Activated CD4-positive, alpha-beta T cell treated with anti-CD3 and anti-CD28 coated beads, Interleukin-2, amount 10 ng/mL, durations not matched to agents 24 days and 14 days (primary cell): ENCODE results near the gene NQO2. TPM values are rescaled to one million over a fixed set of nuclear protein-coding genes. Genes with fewer than 3 reads are reported as not detected.
"Not testable (repeated sequence)": the region's sequence is repeated elsewhere in the genome, so short reads cannot be mapped to it uniquely, and the experiment has no call there.

Source experiments
- DNase-seq: peaks from one replicate; pipeline ENCODE4 v3.0.0; 2022
- H3K27ac Mint-ChIP-seq: one replicate; pipeline ENCODE4 v1.8.0; 2022; ENCODE audit warnings: mild to moderate bottlenecking, mixed read lengths
- H3K27me3 Mint-ChIP-seq: one replicate; pipeline ENCODE4 v1.8.0; 2022; ENCODE audit warnings: mixed read lengths
- H3K36me3 Mint-ChIP-seq: one replicate; pipeline ENCODE4 v1.8.0; 2022; ENCODE audit warnings: low read depth, mild to moderate bottlenecking, mixed read lengths
- H3K4me1 Mint-ChIP-seq: one replicate; pipeline ENCODE4 v1.8.0; 2021; ENCODE audit warnings: mixed read lengths
- H3K4me3 Mint-ChIP-seq: one replicate; pipeline ENCODE4 v1.8.0; 2022; ENCODE audit warnings: mild to moderate bottlenecking, moderate library complexity, mixed read lengths
- H3K9me3 Mint-ChIP-seq: one replicate; pipeline ENCODE4 v1.8.0; 2021; ENCODE audit warnings: mixed read lengths
- intact Hi-C: fragments of 100-400 bp; cut with micrococcal nuclease; formaldehyde crosslinking; loops from one replicate; pipeline ENCODE4 v1.15.1; 2023
- total RNA-seq: library from RNA; stranded (reverse); gene quantifications from 2 replicates; pipeline ENCODE4 v1.2.3, GENCODE V29; 2022

Gene NQO2
- total RNA-seq, 1 donor from 2014 or later = 29.1 TPM

- DNase-seq, H3K36me3 Mint-ChIP-seq, H3K4me3 Mint-ChIP-seq, H3K27ac Mint-ChIP-seq, H3K9me3 Mint-ChIP-seq, intact Hi-C loops: not testable (repeated sequence)
- peaks cover 11% of the 10 kb centered on the region for H3K4me1 Mint-ChIP-seq
- H3K27me3 Mint-ChIP-seq = peaks cover 50% of the 10 kb centered on the region
These were observed 26.5 kb upstream of the NQO2 start for GRCh38 chr6:2973180-2973579.

DNA sequence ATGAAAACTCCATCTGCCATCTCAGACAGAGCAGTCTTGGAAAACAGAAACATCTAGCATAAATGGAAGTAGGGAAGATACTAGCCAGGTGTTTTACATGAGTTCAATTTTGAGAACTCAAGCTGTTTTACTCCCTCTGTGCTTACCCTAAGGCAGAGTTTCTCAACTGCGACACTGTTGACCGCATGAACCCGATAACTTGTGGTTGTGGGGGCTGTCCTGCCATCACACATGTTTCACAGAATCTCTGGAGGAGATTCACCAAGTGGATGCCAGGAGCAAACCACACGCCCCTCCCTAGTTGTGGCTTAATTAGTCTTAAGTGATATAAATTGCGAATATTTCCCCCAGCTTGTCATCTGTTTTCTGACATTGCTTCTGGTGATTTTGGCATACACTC lies 26.0 kb upstream of the NQO2 start:
- Mint-ChIP-seq H3K4me1 (peaks cover 11% of the 10 kb centered on the region), H3K27me3 (peaks cover 49% of the 10 kb centered on the region), H3K27ac (no peak overlapping the region), H3K36me3 (no peaks in the 10 kb centered on the region), H3K9me3 (peaks cover 6% of the 10 kb centered on the region), H3K4me3 (no peak overlapping the region)
- no peak for DNase-seq
- intact Hi-C loops = no loop called here

DNA sequence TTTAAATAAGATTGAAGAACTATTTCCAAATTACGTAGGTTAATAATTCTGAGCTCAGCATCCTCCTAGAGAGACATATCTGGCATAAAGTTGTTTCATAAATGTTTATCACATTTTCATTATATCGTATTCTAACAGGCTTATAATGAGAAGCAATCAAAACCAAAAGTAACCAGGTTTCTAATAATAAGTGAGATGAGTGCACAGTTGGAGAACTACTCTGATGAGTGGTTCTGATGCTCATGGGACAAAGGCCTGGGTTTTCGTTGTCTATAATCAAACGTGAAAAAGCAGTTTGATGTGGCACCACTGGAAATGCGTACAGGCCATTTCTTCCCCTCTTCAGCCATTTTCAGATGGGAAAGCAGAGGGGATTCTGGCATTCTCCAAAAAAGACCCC lies 23.6 kb upstream of the NQO2 start:
- no peak overlapping the region for H3K27ac Mint-ChIP-seq
- intact Hi-C loops = no loop called here

GRCh38 chr6:2976571-2977085 lies 23.1 kb upstream of the NQO2 start:
- peaks cover 9% of the 10 kb centered on the region for H3K4me1 Mint-ChIP-seq
- no peak overlapping the region for H3K27ac Mint-ChIP-seq
- no peaks in the 10 kb centered on the region for H3K36me3 Mint-ChIP-seq
- peaks cover 52% of the 10 kb centered on the region for H3K27me3 Mint-ChIP-seq
- DNase-seq = no peak
- no peak overlapping the region for H3K4me3 Mint-ChIP-seq
- intact Hi-C loops = no loop called here
- H3K9me3 Mint-ChIP-seq = peaks cover 6% of the 10 kb centered on the region

More for the DNA sequence above, 23.6 kb upstream of the NQO2 start:
- Mint-ChIP-seq H3K4me1 (peaks cover 8% of the 10 kb centered on the region), H3K27me3 (peaks cover 48% of the 10 kb centered on the region), H3K9me3 (peaks cover 6% of the 10 kb centered on the region), H3K4me3 (no peak overlapping the region), H3K36me3 (no peaks in the 10 kb centered on the region)
- no peak for DNase-seq

DNA sequence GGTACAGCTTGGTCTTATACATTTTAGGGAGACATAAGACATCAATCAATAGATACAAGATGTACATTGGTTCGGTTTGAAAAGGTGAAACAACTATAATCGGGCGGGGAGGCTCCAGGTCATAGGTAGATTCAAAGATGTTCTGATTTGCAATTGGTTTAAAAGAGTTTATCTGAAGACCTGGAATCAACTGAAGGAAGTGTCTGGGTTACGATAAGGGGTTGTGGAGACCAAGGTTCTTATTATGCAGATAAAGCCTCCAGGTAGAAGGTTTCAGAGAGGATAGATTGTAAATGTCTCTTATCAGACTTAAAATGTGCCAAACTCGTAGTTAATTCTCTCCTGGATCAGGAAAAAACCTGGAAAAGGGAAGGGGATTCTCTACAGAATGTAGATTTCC lies 22.4 kb upstream of the NQO2 start:
- Mint-ChIP-seq H3K27me3 (peaks cover 51% of the 10 kb centered on the region), H3K36me3 (no peaks in the 10 kb centered on the region), H3K4me3 (no peak overlapping the region), H3K9me3 (peaks cover 6% of the 10 kb centered on the region), H3K4me1 (peaks cover 5% of the 10 kb centered on the region), H3K27ac (no peak overlapping the region)
- intact Hi-C loops = no loop called here
- no peak for DNase-seq

DNA sequence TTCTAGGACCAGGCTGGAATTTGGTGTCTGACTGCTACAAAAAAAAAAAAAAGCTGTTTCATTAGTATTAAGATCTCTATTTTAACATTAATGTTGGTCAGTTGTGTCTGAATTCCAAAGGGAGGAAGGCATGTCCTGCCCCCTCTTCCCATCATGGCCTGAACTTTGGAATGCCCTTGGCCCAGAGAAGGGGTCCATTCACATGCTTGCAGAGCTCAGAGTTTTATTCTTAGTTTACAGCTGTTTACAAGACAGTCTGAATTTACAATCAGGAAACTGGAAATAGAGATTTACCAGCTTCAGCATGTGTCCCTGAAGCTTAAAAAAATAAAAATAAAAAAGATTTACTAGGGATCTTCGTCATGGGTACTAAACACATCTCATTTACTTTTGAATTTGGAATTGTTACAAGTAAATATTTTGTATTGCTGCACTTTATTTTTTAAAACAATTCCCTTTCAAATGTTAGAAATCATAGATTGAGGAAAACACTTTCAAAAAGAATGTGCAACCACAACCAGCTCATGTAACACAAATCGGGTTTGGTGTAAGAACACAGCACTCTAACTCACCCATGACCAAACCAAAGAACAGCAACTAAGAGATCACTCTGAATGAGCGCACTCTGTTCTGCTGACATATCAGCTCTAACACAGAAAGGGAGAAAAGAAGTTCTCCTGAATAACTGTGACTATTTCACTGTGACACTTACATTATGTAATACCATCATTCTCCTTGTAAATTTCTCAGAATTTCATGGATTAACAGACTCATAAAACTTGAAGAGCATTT lies 21.7 kb upstream of the NQO2 start:
- Mint-ChIP-seq H3K36me3 (no peaks in the 10 kb centered on the region), H3K9me3 (peaks cover 1% of the 10 kb centered on the region), H3K27ac (no peak overlapping the region), H3K4me1 (peaks cover 5% of the 10 kb centered on the region), H3K4me3 (no peak overlapping the region), H3K27me3 (peaks cover 47% of the 10 kb centered on the region)
- no peak for DNase-seq
- intact Hi-C loops = no loop called here

DNA sequence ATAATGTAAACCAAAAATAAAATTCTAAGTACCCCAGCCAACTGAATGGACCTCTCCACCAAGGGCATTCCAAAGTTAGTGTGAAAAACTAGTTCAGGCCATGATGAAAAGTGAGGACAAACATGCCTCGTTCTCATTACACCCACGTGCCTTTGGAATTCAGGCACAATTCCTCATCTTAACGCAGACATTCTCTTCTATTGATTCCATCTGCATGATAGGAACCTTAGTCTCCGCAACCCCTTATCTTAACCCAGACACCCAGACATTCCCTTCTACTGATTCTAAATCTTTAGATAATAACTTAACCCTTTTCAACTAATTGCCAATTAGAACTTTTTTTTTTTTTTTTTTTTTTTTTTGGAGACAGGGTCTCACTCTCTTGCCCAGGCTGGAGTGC lies 20.8 kb upstream of the NQO2 start:
- H3K4me3 Mint-ChIP-seq = no peak overlapping the region
- H3K9me3 Mint-ChIP-seq = no peaks in the 10 kb centered on the region
- peaks cover 5% of the 10 kb centered on the region for H3K4me1 Mint-ChIP-seq
- intact Hi-C loops = no loop called here
- H3K36me3 Mint-ChIP-seq = no peaks in the 10 kb centered on the region
- no peak overlapping the region for H3K27ac Mint-ChIP-seq
- DNase-seq = no peak
- H3K27me3 Mint-ChIP-seq = peaks cover 47% of the 10 kb centered on the region

DNA sequence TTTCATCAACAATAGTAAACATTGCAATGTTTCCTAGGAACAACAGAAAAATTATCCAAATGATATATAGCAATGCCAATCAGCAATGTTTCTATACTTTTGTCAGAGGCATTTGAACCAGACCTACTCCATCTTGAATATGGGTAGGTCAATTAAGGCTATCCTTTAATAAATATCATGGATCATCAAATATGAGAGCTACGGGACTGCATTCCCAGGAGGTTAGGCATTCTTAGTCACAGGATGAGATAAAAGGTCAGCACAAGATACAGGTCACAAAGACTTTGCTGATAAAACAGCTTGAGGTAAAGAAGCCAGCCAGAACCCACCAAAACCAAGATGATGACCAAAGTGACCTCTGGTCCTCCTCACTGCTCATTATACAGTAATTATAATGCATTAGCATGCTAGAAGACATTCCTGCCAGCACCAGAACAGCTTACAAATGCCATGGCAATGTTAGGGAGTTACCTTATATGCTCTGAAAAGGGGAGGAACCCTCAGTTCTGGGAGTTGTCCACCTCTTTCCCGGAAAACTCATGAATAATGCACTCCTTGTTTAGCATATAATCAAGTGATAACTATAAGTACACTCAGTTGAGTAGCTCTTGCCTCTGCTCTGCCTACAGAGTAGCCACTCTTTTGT lies 19.8 kb upstream of the NQO2 start:
- DNase-seq = no peak
- intact Hi-C loops = no loop called here
- Mint-ChIP-seq H3K9me3 (no peaks in the 10 kb centered on the region), H3K27me3 (peaks cover 43% of the 10 kb centered on the region), H3K27ac (no peak overlapping the region), H3K4me3 (no peak overlapping the region), H3K36me3 (no peaks in the 10 kb centered on the region), H3K4me1 (peaks cover 5% of the 10 kb centered on the region)

DNA sequence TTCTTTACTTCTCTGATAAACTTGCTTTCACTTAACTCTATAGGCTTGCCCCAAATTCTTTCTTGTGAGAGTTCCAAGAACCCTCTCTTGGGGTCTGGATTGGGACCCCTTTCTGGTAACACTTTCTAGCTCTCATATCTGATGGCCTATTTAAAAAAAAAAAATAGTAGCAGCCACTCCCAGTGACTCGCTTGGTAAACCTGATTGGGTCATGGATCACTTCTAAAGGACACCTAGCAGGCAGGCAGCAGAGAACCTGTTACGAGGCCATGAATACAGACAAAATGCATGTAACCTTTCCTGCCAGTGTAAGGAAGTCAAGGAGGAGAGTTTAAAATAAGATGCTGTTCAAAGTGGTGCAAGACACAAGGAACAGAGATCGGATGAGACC lies 19.2 kb upstream of the NQO2 start:
- Mint-ChIP-seq H3K27me3 (peaks cover 43% of the 10 kb centered on the region), H3K9me3 (no peaks in the 10 kb centered on the region), H3K4me1 (peaks cover 5% of the 10 kb centered on the region), H3K36me3 (no peaks in the 10 kb centered on the region), H3K4me3 (no peak overlapping the region), H3K27ac (no peak overlapping the region)
- intact Hi-C loops = no loop called here
- no peak for DNase-seq

DNA sequence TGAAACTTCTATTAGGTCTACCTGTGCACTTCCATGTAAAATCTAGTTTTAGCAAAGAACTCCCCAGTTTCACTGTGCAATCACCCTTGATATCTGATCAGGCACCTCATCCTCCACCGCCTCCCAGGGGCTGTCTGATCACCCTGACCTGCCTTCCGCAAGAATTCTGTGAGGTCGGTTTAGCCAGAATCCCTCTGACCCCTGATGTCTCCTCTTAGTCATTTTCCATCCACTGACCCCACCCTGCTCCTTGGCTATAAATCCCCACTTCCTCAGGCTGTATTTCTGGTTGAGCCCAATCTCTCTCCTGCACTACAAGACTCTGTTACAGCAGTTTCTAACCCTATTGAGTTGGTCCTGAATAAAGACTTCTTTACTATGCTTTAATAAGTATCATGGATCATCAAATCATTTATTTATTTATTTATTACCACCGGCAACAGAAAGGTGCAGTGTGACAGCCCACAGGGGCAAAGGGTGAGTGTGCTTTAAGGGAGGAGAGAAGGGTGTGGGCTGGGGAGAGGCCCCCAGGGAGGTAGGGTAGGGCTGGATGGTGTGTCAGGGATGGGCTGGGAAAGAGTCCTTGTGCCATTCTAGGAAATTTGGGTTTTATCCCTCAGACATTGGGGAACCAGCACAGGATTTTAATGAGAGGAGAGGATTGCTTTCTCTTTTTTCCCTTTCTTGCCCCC lies 17.1 kb upstream of the NQO2 start:
- Mint-ChIP-seq H3K27me3 (peaks cover 38% of the 10 kb centered on the region), H3K36me3 (no peaks in the 10 kb centered on the region), H3K4me1 (peaks cover 7% of the 10 kb centered on the region), H3K4me3 (no peak overlapping the region), H3K9me3 (no peaks in the 10 kb centered on the region), H3K27ac (no peak overlapping the region)
- intact Hi-C loops = no loop called here
- DNase-seq = no peak

- H3K27ac Mint-ChIP-seq = no peak overlapping the region
- peaks cover 16% of the 10 kb centered on the region for H3K4me1 Mint-ChIP-seq
- H3K27me3 Mint-ChIP-seq = peaks cover 25% of the 10 kb centered on the region
- intact Hi-C loops = no loop called here
- no peak for DNase-seq
- no peaks in the 10 kb centered on the region for H3K9me3 Mint-ChIP-seq
- H3K36me3 Mint-ChIP-seq = no peaks in the 10 kb centered on the region
- no peak overlapping the region for H3K4me3 Mint-ChIP-seq
These were observed 14.8 kb upstream of the NQO2 start for GRCh38 chr6:2984738-2985406.

DNA sequence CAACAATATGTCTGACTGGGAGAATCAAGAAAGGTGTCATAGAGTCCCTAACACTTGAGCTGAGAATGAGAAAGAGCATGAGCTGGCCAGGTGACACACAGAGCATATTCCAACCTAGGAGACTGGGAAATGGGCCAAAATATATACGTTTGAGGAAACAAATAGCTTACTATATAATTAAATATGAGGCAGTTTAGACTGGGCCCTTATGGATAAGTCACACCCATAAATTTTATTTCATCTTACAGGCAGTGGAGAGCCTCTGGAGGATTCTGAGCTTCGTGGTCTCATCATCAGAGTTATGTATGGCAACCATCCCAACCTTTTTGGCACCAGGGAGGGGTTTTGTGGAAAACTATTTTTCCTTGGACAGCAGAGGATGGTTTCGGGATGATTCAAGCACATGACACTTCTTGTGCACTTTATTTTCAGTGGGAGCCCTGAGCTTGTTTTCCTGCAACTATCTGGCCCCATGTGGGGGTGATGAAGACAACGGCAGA lies 12.9 kb upstream of the NQO2 start:
- H3K4me1 Mint-ChIP-seq = peaks cover 23% of the 10 kb centered on the region

GRCh38 chr6:2988094-2988425 lies 11.6 kb upstream of the NQO2 start:
- intact Hi-C loops = loop anchor here (1.0 to 2.0 kb wide), 4 partner anchors 17 to 271 kb away; partner anchors contain the start of genes PSMG4 and SERPINB6
- H3K9me3 Mint-ChIP-seq = no peaks in the 10 kb centered on the region

More for the DNA sequence above, 12.9 kb upstream of the NQO2 start:
- peaks cover 16% of the 10 kb centered on the region for H3K27me3 Mint-ChIP-seq
- no peak overlapping the region for H3K27ac Mint-ChIP-seq
- intact Hi-C loops = no loop called here
- no peak for DNase-seq
- H3K9me3 Mint-ChIP-seq = no peaks in the 10 kb centered on the region
- no peaks in the 10 kb centered on the region for H3K36me3 Mint-ChIP-seq
- no peak overlapping the region for H3K4me3 Mint-ChIP-seq

More at GRCh38 chr6:2988094-2988425, 11.6 kb upstream of the NQO2 start:
- H3K4me3 Mint-ChIP-seq = peak overlapping the region; percentile 89
- peaks cover 22% of the 10 kb centered on the region for H3K4me1 Mint-ChIP-seq
- DNase-seq = no peak
- peaks cover 8% of the 10 kb centered on the region for H3K27me3 Mint-ChIP-seq
- H3K27ac Mint-ChIP-seq = peak overlapping the region; percentile 99
- H3K36me3 Mint-ChIP-seq = no peaks in the 10 kb centered on the region
